Activated T-helper 2 cell treated with anti-CD3 and anti-CD28 coated beads, Interferon-gamma antibody, Interleukin-2, Interleukin-4, amounts not matched to agents 10 μg/mL and 5 μg/mL and 100 μg/mL, durations not matched to agents 14 hours and 24 hours and 36 hours (primary cell): ENCODE measurements around the gene MAP4K3. TPM values are rescaled to one million over a fixed set of nuclear protein-coding genes. Genes with fewer than 3 reads are reported as not detected.

Experiments
- total RNA-seq: library from RNA; stranded (reverse); gene quantifications from 2 replicates; pipeline ENCODE4 v1.2.3, GENCODE V29; 2022

MAP4K3 gene
- total RNA-seq, 1 donor from 2014 or later = 22.7 TPM

Other genes with a start within 250 kb of the MAP4K3 start
- gene CDKL4, start 193.3 kb downstream of the MAP4K3 start, total RNA-seq = 0.11 and 1.3 TPM in 2 replicates
- 0.23 and 0.32 TPM in 2 replicates for gene TMEM178A, start 228.6 kb upstream of the MAP4K3 start, total RNA-seq